ENCODE data around the gene TMEM43. TPM values are rescaled to one million over a fixed set of nuclear protein-coding genes. Genes with fewer than 3 reads are reported as not detected.
A peak's percentile ranks its signal among the peaks of the same experiment; 100 is the strongest.
"Not testable (repeated sequence)": the region's sequence is repeated elsewhere in the genome, so short reads cannot be mapped to it uniquely, and the experiment has no call there.

The TMEM43 gene
- total and polyA plus RNA-seq, 2 experiments from 2014 or later: 59.4 to 73.1 TPM

DNA sequence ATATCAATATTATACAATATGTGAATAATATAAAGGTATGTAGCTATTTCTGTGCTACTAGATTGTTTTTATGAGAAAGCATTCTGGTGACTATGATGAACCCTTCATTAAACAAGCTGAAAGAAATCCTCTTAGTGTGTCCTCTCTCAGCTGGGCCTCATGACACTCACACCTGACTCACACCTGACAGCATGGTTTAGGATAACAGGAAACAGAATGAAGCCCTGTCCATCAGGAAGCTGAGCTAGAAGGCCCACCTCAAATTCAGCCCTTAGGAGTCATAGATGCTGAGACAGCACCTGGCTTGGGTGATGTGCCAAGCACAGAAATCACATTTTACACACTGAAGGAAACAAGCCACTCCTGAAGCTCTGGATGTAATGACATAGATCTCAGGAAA, 31.0 kb upstream of the TMEM43 start:
- Histone ChIP-seq H3K27ac (no peak overlapping the region), H3K4me1 (ENCODE audit: insufficient read depth) (peaks cover 4% of the 10 kb centered on the region), H3K36me3 (replicated peaks; ENCODE audit: insufficient read depth, low read depth) (no peaks in the 10 kb centered on the region), H3K4me2 (no peak overlapping the region), H3K4me3 (no peak overlapping the region), H3K79me2 (no peaks in the 10 kb centered on the region), H3K9me2 (replicated peaks; ENCODE audit: insufficient read depth) (no peaks in the 10 kb centered on the region), H4K20me1 (ENCODE audit: insufficient read depth, poor library complexity, severe bottlenecking) (no peaks in the 10 kb centered on the region), H3K27me3 (no peaks in the 10 kb centered on the region), H2AFZ (no peak overlapping the region), H3K9me3 (ENCODE audit: low read depth) (no peaks in the 10 kb centered on the region)
- TF ChIP-seq EZH2phosphoT487 (IDR thresholded peaks at IDR 0.05; ENCODE audit: low read depth, severe bottlenecking, unreplicated experiment) (no peak), EZH2 (IDR thresholded peaks at IDR 0.05; ENCODE audit: borderline replicate concordance) (no peak), CTCF (IDR thresholded peaks at IDR 0.05; ENCODE audit: poor library complexity) (no peak)
- DNase-seq (ENCODE audit: low spot score): peak; percentile 6

DNA sequence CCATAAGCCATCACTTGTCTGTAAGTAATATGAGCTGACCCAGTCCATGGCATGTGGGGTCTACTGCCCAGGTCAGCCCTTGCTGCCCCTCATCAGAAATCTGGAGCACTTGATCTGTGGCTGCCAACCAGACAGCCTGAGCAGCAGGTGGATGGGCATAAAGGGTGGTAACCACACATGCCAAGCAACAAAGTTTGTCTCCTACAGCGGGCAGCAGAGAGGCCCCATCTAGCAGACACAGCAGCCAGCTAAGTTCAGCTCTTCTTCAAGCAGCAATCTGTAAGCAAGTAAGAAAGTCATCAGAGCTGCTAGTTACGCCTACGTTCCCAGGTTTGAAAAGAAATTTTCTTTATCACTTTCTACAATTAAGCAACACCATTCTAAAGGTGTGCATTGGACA, 28.1 kb upstream of the TMEM43 start:
- Histone ChIP-seq H3K27me3 (no peaks in the 10 kb centered on the region), H3K4me1 (ENCODE audit: insufficient read depth) (peaks cover 4% of the 10 kb centered on the region), H3K27ac (no peak overlapping the region), H2AFZ (no peak overlapping the region), H3K4me2 (no peak overlapping the region), H4K20me1 (ENCODE audit: insufficient read depth, poor library complexity, severe bottlenecking) (no peaks in the 10 kb centered on the region), H3K9me2 (replicated peaks; ENCODE audit: insufficient read depth) (no peaks in the 10 kb centered on the region), H3K36me3 (replicated peaks; ENCODE audit: insufficient read depth, low read depth) (no peaks in the 10 kb centered on the region), H3K4me3 (no peak overlapping the region), H3K79me2 (no peaks in the 10 kb centered on the region), H3K9me3 (ENCODE audit: low read depth) (no peaks in the 10 kb centered on the region)
- DNase-seq (ENCODE audit: low spot score): no peak
- 95% methylated on average over 3 of the region's 3 CpGs for WGBS (ENCODE audit: low lambda C conversion rate, missing lambda C conversion rate)
- TF ChIP-seq EZH2 (IDR thresholded peaks at IDR 0.05; ENCODE audit: borderline replicate concordance) (no peak), CTCF (IDR thresholded peaks at IDR 0.05; ENCODE audit: poor library complexity) (no peak), EZH2phosphoT487 (IDR thresholded peaks at IDR 0.05; ENCODE audit: low read depth, severe bottlenecking, unreplicated experiment) (no peak)

GRCh38 chr3:14097616-14098391, 27.0 kb upstream of the TMEM43 start:
- no peak for TF ChIP-seq CTCF (IDR thresholded peaks at IDR 0.05; ENCODE audit: poor library complexity)
- no peak for TF ChIP-seq EZH2phosphoT487 (IDR thresholded peaks at IDR 0.05; ENCODE audit: low read depth, severe bottlenecking, unreplicated experiment)
- 95% methylated on average over 5 of the region's 5 CpGs for WGBS (ENCODE audit: low lambda C conversion rate, missing lambda C conversion rate)

DNA sequence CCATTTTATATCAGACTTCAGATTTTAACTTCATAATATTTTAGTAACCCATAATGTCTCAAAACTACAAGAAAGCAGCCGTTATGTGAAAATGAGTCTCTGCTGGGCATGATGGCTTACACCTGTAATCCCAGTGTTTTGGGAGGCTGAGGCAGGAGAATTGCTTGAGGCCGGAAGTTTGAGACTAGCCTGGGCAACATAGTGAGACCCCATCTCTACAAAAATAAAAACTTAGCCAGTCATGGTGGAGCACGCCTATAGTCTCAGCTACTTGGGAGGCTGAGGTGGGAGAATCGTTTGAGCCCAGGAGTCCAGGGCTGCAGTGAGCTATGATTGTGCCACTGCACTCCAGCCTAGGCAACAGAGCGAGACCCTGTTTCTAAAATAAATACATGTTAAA, 15.0 kb upstream of the TMEM43 start:
- not testable (repeated sequence) for DNase-seq (ENCODE audit: low spot score); H3K79me2 ChIP-seq; H3K4me3 ChIP-seq; H3K36me3 ChIP-seq (replicated peaks; ENCODE audit: insufficient read depth, low read depth); H3K9me3 ChIP-seq (ENCODE audit: low read depth); H3K9me2 ChIP-seq (replicated peaks; ENCODE audit: insufficient read depth); H3K27ac ChIP-seq; H4K20me1 ChIP-seq (ENCODE audit: insufficient read depth, poor library complexity, severe bottlenecking); H2AFZ ChIP-seq; H3K4me1 ChIP-seq (ENCODE audit: insufficient read depth); H3K4me2 ChIP-seq; H3K27me3 ChIP-seq
- 95% methylated on average over 5 of the region's 5 CpGs for WGBS (ENCODE audit: low lambda C conversion rate, missing lambda C conversion rate)

More at GRCh38 chr3:14097616-14098391, 27.0 kb upstream of the TMEM43 start:
- Histone ChIP-seq H4K20me1 (ENCODE audit: insufficient read depth, poor library complexity, severe bottlenecking) (no peaks in the 10 kb centered on the region), H3K4me1 (ENCODE audit: insufficient read depth) (no peaks in the 10 kb centered on the region), H3K27ac (no peak overlapping the region), H3K9me3 (ENCODE audit: low read depth) (no peaks in the 10 kb centered on the region), H3K79me2 (no peaks in the 10 kb centered on the region), H3K27me3 (no peaks in the 10 kb centered on the region), H3K4me3 (no peak overlapping the region), H2AFZ (no peak overlapping the region), H3K4me2 (no peak overlapping the region), H3K9me2 (replicated peaks; ENCODE audit: insufficient read depth) (no peaks in the 10 kb centered on the region), H3K36me3 (replicated peaks; ENCODE audit: insufficient read depth, low read depth) (no peaks in the 10 kb centered on the region)
- DNase-seq (ENCODE audit: low spot score): no peak

Data from hepatocyte (in vitro differentiated cells).